K562 (cell line): Measurements from ENCODE around the gene CPNE2. TPM values are rescaled to one million over a fixed set of nuclear protein-coding genes. Genes with fewer than 3 reads are reported as not detected.

ENCODE experiments used
- ATAC-seq: fragments of 200-7000 bp; cut with Tn5 transposase; 3 replicates; pipeline ENCODE4 v1.9.1; 2020; ENCODE audit warnings: moderate library complexity
- BruUV-seq: library from RNA; stranded (reverse); fragments of 400-500 nt; replicated peaks from 2 replicates; lab custom pipeline; 2021; lab: Mats Ljungman, UMichigan
- CTCF ChIA-PET: fragments of 300-600 bp; formaldehyde crosslinking; extraction: SDS; loops from one replicate; lab custom pipeline; 2021; ENCODE audit warnings: low intra/inter-chr PET ratio; lab: Yijun Ruan, JAX
- POLR2A ChIA-PET: fragments of 300-600, 350-650 bp; sonication (Branson Sonifier 250); formaldehyde crosslinking; extraction: SDS; loops from one replicate; lab custom pipeline; 2021; ENCODE audit warnings: antibody characterized with exemption, inconsistent platforms; lab: Yijun Ruan, JAX
- DNase-seq, 4 experiments: peaks; one replicate each; pipeline versions ENCODE4 v3.0.0 to v3.0.0-alpha.2; 2011 to 2018; ENCODE audit warnings: low spot score in 3 of 4, mixed read lengths in 3 of 4; ENCODE audit errors: extremely low read depth in 1 of 4
- FAIRE-seq: peaks from 2 replicates; lab custom pipeline; 2011; peaks lifted over from hg19 to GRCh38; lab: Jason Lieb, UNC
- H2AFZ ChIP-seq: 2 replicates; pipeline ENCODE4 v1.6.0; 2011; ENCODE audit warnings: low read depth, low read length, control low read depth, inconsistent platforms
- H3K27ac ChIP-seq: fragments of 200-600 bp; 3 replicates; pipeline ENCODE4 v1.8.0; 2011; ENCODE audit warnings: low read depth, mild to moderate bottlenecking, control low read depth, inconsistent platforms, low read length, moderate library complexity, mixed read lengths; ENCODE audit errors: extremely low read depth
- H3K27me3 ChIP-seq, 2 experiments: fragments of 300-600 bp in 1 of 2; 2 replicates in 1 of 2; 3 replicates in 1 of 2; pipeline versions ENCODE4 v1.6.0 to v1.8.0; 2011; ENCODE audit warnings: inconsistent platforms in 2 of 2, low read length in 2 of 2, mild to moderate bottlenecking in 1 of 2, mixed read lengths in 1 of 2, moderate library complexity in 1 of 2; ENCODE audit not compliant: control insufficient read depth in 2 of 2, insufficient read depth in 2 of 2
- H3K36me3 ChIP-seq: fragments of 300-600 bp; 3 replicates; pipeline ENCODE4 v1.8.0; 2011; ENCODE audit warnings: mild to moderate bottlenecking, low read length, inconsistent platforms; ENCODE audit not compliant: control insufficient read depth, insufficient read depth
- H3K4me1 ChIP-seq, 2 experiments: fragments of 200-600 bp in 1 of 2; replicated peaks in 1 of 2; 2 replicates in 1 of 2; 3 replicates in 1 of 2; pipeline versions ENCODE4 v1.5.1 to v1.8.0; 2011; ENCODE audit warnings: inconsistent platforms in 2 of 2, low read length in 2 of 2, mild to moderate bottlenecking in 1 of 2, mixed read lengths in 1 of 2, moderate library complexity in 1 of 2; ENCODE audit not compliant: control insufficient read depth in 2 of 2, insufficient read depth in 2 of 2
- H3K4me2 ChIP-seq: 2 replicates; pipeline ENCODE4 v1.6.1; 2011; ENCODE audit warnings: low read length, control low read depth, inconsistent platforms, mixed read lengths; ENCODE audit not compliant: insufficient read depth
- H3K4me3 ChIP-seq: fragments of 200-600 bp; sonication (generic), shearing (Covaris generic); 2 replicates; pipeline ENCODE4 v1.5.1; 2016; ENCODE audit warnings: control low read depth, inconsistent platforms
- H3K79me2 ChIP-seq: fragments of 200-600 bp; 3 replicates; pipeline ENCODE4 v1.8.0; 2011; ENCODE audit warnings: low read length, inconsistent platforms; ENCODE audit not compliant: control insufficient read depth, insufficient read depth
- H3K9ac ChIP-seq, 2 experiments: 2 replicates each; pipeline versions ENCODE4 v1.6.0 to v1.6.1; 2011; ENCODE audit warnings: low read depth in 2 of 2, low read length in 2 of 2, control low read depth in 1 of 2, inconsistent platforms in 1 of 2, mild to moderate bottlenecking in 1 of 2, mixed read lengths in 1 of 2; ENCODE audit not compliant: insufficient read depth in 1 of 2
- H3K9me1 ChIP-seq: one replicate; pipeline ENCODE4 v1.6.0; 2011; ENCODE audit warnings: inconsistent platforms, mild to moderate bottlenecking, low read length, moderate library complexity; ENCODE audit not compliant: control insufficient read depth, insufficient read depth
- H3K9me3 ChIP-seq: replicated peaks from 2 replicates; pipeline ENCODE4 v1.5.1; 2011; ENCODE audit warnings: low read depth, low read length, inconsistent platforms; ENCODE audit not compliant: control insufficient read depth, insufficient read depth
- H4K20me1 ChIP-seq: replicated peaks from 2 replicates; pipeline ENCODE4 v1.6.1; 2011; ENCODE audit warnings: low read length, inconsistent platforms, mixed read lengths; ENCODE audit not compliant: control insufficient read depth, insufficient read depth
- CHD2 ChIP-seq: IDR thresholded peaks from 2 replicates; pipeline ENCODE4 v1.6.1; 2011; ENCODE audit warnings: low read depth, low read length
- CTCFL ChIP-seq: IDR thresholded peaks from 2 replicates; pipeline ENCODE4 v1.6.1; 2011; ENCODE audit warnings: borderline replicate concordance, low read depth, mild to moderate bottlenecking, moderate library complexity, low read length; ENCODE audit not compliant: insufficient read depth, poor library complexity, severe bottlenecking
- DIDO1 ChIP-seq: fragments of 450-650 bp; IDR thresholded peaks from 2 replicates; pipeline ENCODE4 v1.6.1; 2016; ENCODE audit warnings: low read depth, missing biosample characterization, missing genetic modification characterization
- RBM34 ChIP-seq: fragments of 200-400 bp; formaldehyde crosslinking; IDR thresholded peaks from 2 replicates; pipeline ENCODE4 v1.6.1; 2018; ENCODE audit warnings: low read length, borderline replicate concordance; ENCODE audit not compliant: insufficient read depth
- USF2 ChIP-seq: sonication (generic); formaldehyde crosslinking; IDR thresholded peaks from 2 replicates; pipeline ENCODE4 v1.5.0; 2020; ENCODE audit warnings: missing genetic modification reagents
- VEZF1 ChIP-seq: fragments of 200-800 bp; sonication (Bioruptor generic); IDR thresholded peaks from 2 replicates; pipeline ENCODE4 v1.6.1; 2017; ENCODE audit warnings: missing genetic modification characterization, missing compliant biosample characterization
- ZBTB17 ChIP-seq: fragments of 450-650 bp; formaldehyde crosslinking; IDR thresholded peaks from 2 replicates; pipeline ENCODE4 v1.4.0; 2020; ENCODE audit warnings: mild to moderate bottlenecking
- ZHX1 ChIP-seq: fragments of 150-350 bp; conservative IDR thresholded peaks from 2 replicates; pipeline ENCODE4 v1.6.1; 2014; ENCODE audit warnings: low read length
- ZNF507 ChIP-seq: conservative IDR thresholded peaks from 2 replicates; pipeline ENCODE4 v1.6.1; 2017; ENCODE audit warnings: missing genetic modification characterization, missing compliant biosample characterization
- WGBS: fragments of 100-300 bp; shearing (Covaris generic); methylation state at CpG from one replicate; pipeline ENCODE4 v1.1.6; 2016; ENCODE audit warnings: low coverage, mixed read lengths; ENCODE audit not compliant: insufficient coverage; ENCODE audit errors: missing lambda C conversion rate; 5-methylcytosine and 5-hydroxymethylcytosine counted together
- in situ Hi-C: fragments of 300-500 bp; cut with MboI; formaldehyde crosslinking; loops from 4 replicates; pipeline ENCODE4 v1.15.0; 2018; ENCODE audit warnings: inconsistent platforms, mixed read lengths
- intact Hi-C: fragments of 100-400 bp; cut with micrococcal nuclease; formaldehyde crosslinking; loops from 2 replicates; pipeline ENCODE4 v1.14.2; 2022
- polyA plus RNA-seq, 8 experiments: library from polyadenylated mRNA; depleted of rRNA in 4 of 8; stranded (reverse) in 5 of 8; unstranded in 3 of 8; fragments of >200 nt; fragmentation: Nextera tagmentation in 2 of 8; fragmentation: Illumina TruSeq in 1 of 8; extraction: Ambion mirVana in 2 of 8; extraction: Trizol in 1 of 8; gene quantifications; 2 replicates each; pipeline versions ENCODE4 v1.2.1 to v1.2.3, GENCODE V29; 2011 to 2014; ENCODE audit warnings: inconsistent platforms in 1 of 8, missing spikeins in 1 of 8
- total RNA-seq, 7 experiments: library from RNA; depleted of rRNA in 6 of 7; stranded (reverse); fragments of >200 nt in 6 of 7; fragmentation: Illumina TruSeq in 2 of 7; extraction: Trizol in 2 of 7; gene quantifications; 2 replicates each; pipeline versions ENCODE4 v1.2.1 to v1.2.3, GENCODE V29; 2011 to 2021; ENCODE audit warnings: low replicate concordance in 1 of 7

Gene CPNE2
- total and polyA plus RNA-seq, 9 of the 15 experiments (the other 6 are each of a cell fraction or from before 2014, with no cell fraction given): 3.0 to 13.9 (median 8.6) TPM

- TF ChIP-seq USF2 (CRISPR knock-in tag): peak; percentile 60
Observed at GRCh38 chr16:57115514-57116182, 23.3 kb downstream of the CPNE2 start (continued).

- FAIRE-seq (no peak), DNase-seq (no peak), ATAC-seq (no peak)
- POLR2A ChIA-PET: interaction anchor here (1.0 kb wide), 1 partner anchor 185 kb away, joined by 3 read pairs; no protein-coding TSS in a partner anchor
- H3K4me1 ChIP-seq: peaks cover 4 to 20% of the 10 kb centered on the region in 2 experiments; a peak in 3 of 5 replicates
- no peaks in the 10 kb centered on the region for H3K9me3 ChIP-seq
- BruUV-seq: no TSS peak
- CTCF ChIA-PET: no interaction called here
- no peak overlapping the region for H3K4me3 ChIP-seq
- no peak overlapping the region for H2AFZ ChIP-seq
- 24% methylated on average over 2 of the region's 2 CpGs for WGBS
- H3K27me3 ChIP-seq: no peaks in the 10 kb centered on the region; a peak in 1 of 5 replicates
- H3K79me2 ChIP-seq: no peaks in the 10 kb centered on the region
- H3K9ac ChIP-seq: no peak overlapping the region
- H3K36me3 ChIP-seq: no peaks in the 10 kb centered on the region
- H3K9me1 ChIP-seq: no peaks in the 10 kb centered on the region
- intact Hi-C loops: no loop called here
- H4K20me1 ChIP-seq: no peaks in the 10 kb centered on the region; the same call in 1 of the 2 replicates
- H3K27ac ChIP-seq: no peak overlapping the region
- in situ Hi-C loops: no loop called here
- TF ChIP-seq ZNF507 (tag): no peak
- TF ChIP-seq CHD2: no peak
- TF ChIP-seq VEZF1 (CRISPR knock-in tag): no peak
- TF ChIP-seq CTCFL: no peak
- no peak for TF ChIP-seq RBM34
- TF ChIP-seq ZHX1: no peak
- no peak for TF ChIP-seq ZBTB17 (CRISPR knock-in tag)
- TF ChIP-seq DIDO1 (tag): no peak
- no peak overlapping the region for H3K4me2 ChIP-seq
Observed at GRCh38 chr16:57118461-57119084, 26.2 kb downstream of the CPNE2 start.
